Neuron (in vitro differentiated cells): ENCODE results near the gene COG5.

ENCODE experiments used
- H2AFZ ChIP-seq: one replicate; pipeline ENCODE4 v1.6.1; 2013; ENCODE audit warnings: low read depth, mild to moderate bottlenecking, inconsistent platforms, low read length, moderate library complexity
- H3K27me3 ChIP-seq: one replicate; pipeline ENCODE4 v1.6.1; 2013; ENCODE audit warnings: low read length; ENCODE audit not compliant: insufficient read depth
- H3K36me3 ChIP-seq: one replicate; pipeline ENCODE4 v1.6.1; 2013; ENCODE audit warnings: low read length; ENCODE audit not compliant: insufficient read depth
- H3K4me1 ChIP-seq: one replicate; pipeline ENCODE4 v1.6.1; 2013; ENCODE audit warnings: low read length; ENCODE audit not compliant: insufficient read depth
- H3K4me3 ChIP-seq: 2 replicates; pipeline ENCODE4 v1.5.1; 2013; ENCODE audit warnings: mild to moderate bottlenecking, low read length, moderate library complexity
- H3K9me3 ChIP-seq: one replicate; pipeline ENCODE4 v1.6.1; 2013; ENCODE audit warnings: low read length

Gene COG5

GRCh38 chr7:107463139-107464078, 100.3 kb downstream of the COG5 start:
- Histone ChIP-seq H2AFZ (no peak overlapping the region), H3K9me3 (peaks cover 2% of the 10 kb centered on the region), H3K4me3 (no peak overlapping the region), H3K27me3 (no peaks in the 10 kb centered on the region), H3K36me3 (no peaks in the 10 kb centered on the region), H3K4me1 (peaks cover 6% of the 10 kb centered on the region)

- Histone ChIP-seq H3K4me1 (peaks cover 6% of the 10 kb centered on the region), H3K9me3 (peaks cover 3% of the 10 kb centered on the region), H2AFZ (no peak overlapping the region), H3K36me3 (no peaks in the 10 kb centered on the region), H3K27me3 (no peaks in the 10 kb centered on the region), H3K4me3 (no peak overlapping the region)
Observed at GRCh38 chr7:107461938-107462533, 101.7 kb downstream of the COG5 start.

- no peaks in the 10 kb centered on the region for H3K4me1 ChIP-seq
- no peaks in the 10 kb centered on the region for H3K36me3 ChIP-seq
- H3K27me3 ChIP-seq, result no peaks in the 10 kb centered on the region
- H2AFZ ChIP-seq, result no peak overlapping the region
- peaks cover under 1% of the 10 kb centered on the region for H3K9me3 ChIP-seq
- H3K4me3 ChIP-seq, result no peak overlapping the region
Observed at GRCh38 chr7:107453388-107453787, 110.3 kb downstream of the COG5 start.

DNA sequence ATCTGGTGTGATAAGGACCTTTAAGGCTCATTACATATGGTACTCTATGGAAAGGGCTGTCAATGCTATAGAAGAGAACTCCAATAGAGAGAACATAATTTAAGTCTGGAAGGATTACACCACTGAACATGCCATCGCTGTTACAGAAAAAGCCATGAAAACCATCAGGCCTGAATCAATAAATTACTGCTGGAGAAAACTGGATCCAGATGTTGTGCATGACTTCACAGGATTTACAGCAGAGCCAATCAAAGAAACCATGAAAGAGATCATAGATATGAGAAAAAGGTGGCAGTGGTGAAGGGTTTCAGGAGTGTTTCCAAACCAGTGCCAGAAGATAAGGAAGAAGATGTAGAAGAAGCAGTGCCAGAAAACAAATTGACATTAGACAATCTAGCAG, 112.8 kb downstream of the COG5 start:
- Histone ChIP-seq H3K36me3 (no peaks in the 10 kb centered on the region), H3K4me3 (no peak overlapping the region), H3K4me1 (no peaks in the 10 kb centered on the region), H3K9me3 (no peaks in the 10 kb centered on the region), H2AFZ (no peak overlapping the region), H3K27me3 (no peaks in the 10 kb centered on the region)

GRCh38 chr7:107446988-107447387, 116.7 kb downstream of the COG5 start:
- no peak overlapping the region for H3K4me3 ChIP-seq
- H3K36me3 ChIP-seq, result no peaks in the 10 kb centered on the region
- H3K27me3 ChIP-seq, result no peaks in the 10 kb centered on the region
- H2AFZ ChIP-seq, result no peak overlapping the region
- no peaks in the 10 kb centered on the region for H3K9me3 ChIP-seq
- no peaks in the 10 kb centered on the region for H3K4me1 ChIP-seq

GRCh38 chr7:107446531-107446930, 117.2 kb downstream of the COG5 start:
- no peaks in the 10 kb centered on the region for H3K27me3 ChIP-seq
- no peak overlapping the region for H2AFZ ChIP-seq
- H3K4me3 ChIP-seq, result no peak overlapping the region
- no peaks in the 10 kb centered on the region for H3K36me3 ChIP-seq
- H3K9me3 ChIP-seq, result no peaks in the 10 kb centered on the region
- H3K4me1 ChIP-seq, result no peaks in the 10 kb centered on the region

DNA sequence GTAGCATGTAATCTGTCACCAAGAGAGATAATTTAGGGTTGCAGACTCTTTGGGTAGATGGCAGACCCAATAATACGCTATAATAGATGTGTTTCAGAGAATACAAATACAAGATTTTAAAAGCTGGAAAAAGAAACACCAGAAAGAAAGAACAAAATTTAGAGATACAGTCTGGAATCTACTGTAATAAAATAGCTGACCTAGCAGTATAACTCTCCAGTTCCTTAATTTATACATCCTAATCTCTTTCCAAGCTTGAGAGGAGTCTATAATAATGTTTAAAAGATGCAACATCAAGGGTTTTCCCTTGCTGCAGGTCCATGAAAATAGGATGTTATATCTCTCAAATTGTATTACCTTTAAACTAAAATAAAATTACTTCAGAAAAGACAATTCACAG, 121.0 kb downstream of the COG5 start:
- Histone ChIP-seq H3K27me3 (no peaks in the 10 kb centered on the region), H3K4me3 (no peak overlapping the region), H2AFZ (no peak overlapping the region), H3K9me3 (no peaks in the 10 kb centered on the region), H3K4me1 (no peaks in the 10 kb centered on the region), H3K36me3 (no peaks in the 10 kb centered on the region)

- Histone ChIP-seq H3K27me3 (no peaks in the 10 kb centered on the region), H3K4me3 (no peak overlapping the region), H3K36me3 (no peaks in the 10 kb centered on the region), H3K4me1 (no peaks in the 10 kb centered on the region), H3K9me3 (no peaks in the 10 kb centered on the region), H2AFZ (no peak overlapping the region)
Observed at GRCh38 chr7:107441581-107442422, 121.9 kb downstream of the COG5 start.

DNA sequence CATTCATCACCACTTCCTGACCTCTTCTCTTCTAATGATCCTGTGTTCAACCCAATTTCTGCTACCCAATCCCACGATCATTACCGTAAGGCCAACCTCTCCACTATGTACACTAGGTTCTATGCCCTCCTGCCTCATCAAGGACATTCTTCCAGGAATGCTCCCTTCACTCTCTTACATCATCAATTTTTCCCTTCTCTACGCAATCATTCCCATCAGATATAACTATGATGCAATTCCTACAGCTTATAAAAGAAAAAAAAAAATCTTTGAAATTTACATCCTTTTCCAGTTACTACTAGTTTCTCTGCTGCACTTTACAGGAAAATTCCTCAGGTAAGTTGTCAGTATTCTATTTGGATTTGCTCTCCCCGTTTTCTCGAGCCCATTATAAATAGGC, 124.7 kb downstream of the COG5 start:
- H3K9me3 ChIP-seq, result no peaks in the 10 kb centered on the region
- H3K4me3 ChIP-seq, result no peak overlapping the region
- H3K4me1 ChIP-seq, result no peaks in the 10 kb centered on the region
- H3K27me3 ChIP-seq, result no peaks in the 10 kb centered on the region
- no peaks in the 10 kb centered on the region for H3K36me3 ChIP-seq
- H2AFZ ChIP-seq, result no peak overlapping the region

- Histone ChIP-seq H3K4me1 (no peaks in the 10 kb centered on the region), H3K27me3 (no peaks in the 10 kb centered on the region), H2AFZ (no peak overlapping the region), H3K4me3 (no peak overlapping the region), H3K9me3 (no peaks in the 10 kb centered on the region), H3K36me3 (no peaks in the 10 kb centered on the region)
Observed at GRCh38 chr7:107435749-107436148, 128.0 kb downstream of the COG5 start.

- no peaks in the 10 kb centered on the region for H3K36me3 ChIP-seq
- H3K4me3 ChIP-seq, result no peak overlapping the region
- no peaks in the 10 kb centered on the region for H3K9me3 ChIP-seq
- H2AFZ ChIP-seq, result no peak overlapping the region
- H3K4me1 ChIP-seq, result no peaks in the 10 kb centered on the region
- no peaks in the 10 kb centered on the region for H3K27me3 ChIP-seq
Observed at GRCh38 chr7:107432261-107432660, 131.5 kb downstream of the COG5 start.

GRCh38 chr7:107430057-107430456, 133.7 kb downstream of the COG5 start:
- no peaks in the 10 kb centered on the region for H3K27me3 ChIP-seq
- no peaks in the 10 kb centered on the region for H3K36me3 ChIP-seq
- H3K4me3 ChIP-seq, result no peak overlapping the region
- H3K9me3 ChIP-seq, result no peaks in the 10 kb centered on the region
- H3K4me1 ChIP-seq, result no peaks in the 10 kb centered on the region
- H2AFZ ChIP-seq, result no peak overlapping the region

DNA sequence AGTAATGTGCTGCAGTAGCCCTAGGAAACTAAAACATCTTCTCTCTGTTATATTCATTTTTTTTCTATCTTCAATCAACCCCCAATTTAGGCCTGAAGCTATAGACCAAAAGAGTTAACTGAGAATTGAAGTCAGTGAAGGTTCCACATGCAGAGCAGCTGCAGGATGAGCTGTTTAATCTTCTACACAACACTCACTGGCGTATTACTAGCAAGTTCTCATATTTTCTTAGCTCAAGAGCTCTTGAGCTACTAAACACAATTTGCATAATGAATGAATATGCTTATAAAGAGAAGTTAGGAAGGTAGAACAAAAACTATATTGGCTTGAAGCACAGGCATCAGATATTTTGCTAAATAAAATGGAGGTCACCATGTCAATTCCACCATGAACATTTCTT, 135.1 kb downstream of the COG5 start:
- H3K4me3 ChIP-seq, result no peak overlapping the region
- H3K27me3 ChIP-seq, result no peaks in the 10 kb centered on the region
- H3K4me1 ChIP-seq, result no peaks in the 10 kb centered on the region
- no peak overlapping the region for H2AFZ ChIP-seq
- no peaks in the 10 kb centered on the region for H3K9me3 ChIP-seq
- no peaks in the 10 kb centered on the region for H3K36me3 ChIP-seq
